ENCODE data around the gene PROSER2.

PROSER2 gene

DNA sequence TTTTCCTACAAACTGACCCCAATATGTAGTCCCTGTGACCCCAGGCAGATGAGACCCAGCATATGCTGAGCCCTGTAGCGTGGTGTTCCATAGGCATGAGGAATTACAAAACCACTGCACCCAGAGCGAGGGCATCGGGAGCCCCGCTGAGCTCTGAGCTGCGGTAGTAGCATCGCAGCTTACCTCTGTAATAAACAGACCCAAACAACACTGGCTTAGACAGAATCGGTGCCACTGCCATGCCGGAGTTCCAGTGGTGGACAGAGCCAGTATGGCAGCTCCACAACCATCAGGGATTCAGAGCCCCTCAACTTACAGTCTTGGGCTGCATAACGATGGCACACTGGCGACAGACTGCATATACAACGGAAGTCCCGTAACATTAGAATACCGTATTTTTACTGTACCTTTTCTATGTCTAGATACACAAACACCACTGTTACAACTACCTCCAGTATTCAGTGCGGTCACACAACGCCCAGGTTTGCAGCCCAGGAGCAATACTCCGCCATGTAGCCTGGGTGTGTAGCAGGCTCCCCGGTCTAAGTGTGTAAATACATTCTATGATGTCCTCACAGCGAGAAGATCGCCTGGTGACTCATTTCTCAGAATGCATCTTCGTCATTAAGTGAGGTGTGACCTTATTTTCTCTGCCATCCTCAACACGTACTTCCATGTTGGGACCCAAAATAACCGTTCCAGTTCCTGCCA, 68.8 kb downstream of the PROSER2 start:
- no peak for DNase-seq (ENCODE audit: low read depth)
- H3K4me3 ChIP-seq (ENCODE audit: low read depth, low read length) = no peak overlapping the region
- TF ChIP-seq, protein P1, sequence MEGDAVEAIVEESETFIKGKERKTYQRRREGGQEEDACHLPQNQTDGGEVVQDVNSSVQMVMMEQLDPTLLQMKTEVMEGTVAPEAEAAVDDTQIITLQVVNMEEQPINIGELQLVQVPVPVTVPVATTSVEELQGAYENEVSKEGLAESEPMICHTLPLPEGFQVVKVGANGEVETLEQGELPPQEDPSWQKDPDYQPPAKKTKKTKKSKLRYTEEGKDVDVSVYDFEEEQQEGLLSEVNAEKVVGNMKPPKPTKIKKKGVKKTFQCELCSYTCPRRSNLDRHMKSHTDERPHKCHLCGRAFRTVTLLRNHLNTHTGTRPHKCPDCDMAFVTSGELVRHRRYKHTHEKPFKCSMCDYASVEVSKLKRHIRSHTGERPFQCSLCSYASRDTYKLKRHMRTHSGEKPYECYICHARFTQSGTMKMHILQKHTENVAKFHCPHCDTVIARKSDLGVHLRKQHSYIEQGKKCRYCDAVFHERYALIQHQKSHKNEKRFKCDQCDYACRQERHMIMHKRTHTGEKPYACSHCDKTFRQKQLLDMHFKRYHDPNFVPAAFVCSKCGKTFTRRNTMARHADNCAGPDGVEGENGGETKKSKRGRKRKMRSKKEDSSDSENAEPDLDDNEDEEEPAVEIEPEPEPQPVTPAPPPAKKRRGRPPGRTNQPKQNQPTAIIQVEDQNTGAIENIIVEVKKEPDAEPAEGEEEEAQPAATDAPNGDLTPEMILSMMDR (IDR thresholded peaks at IDR 0.05; ENCODE audit: low read depth, low read length, missing control alignments) = no peak

GRCh38 chr10:11893749-11894278, 70.7 kb downstream of the PROSER2 start:
- DNase-seq (ENCODE audit: low read depth) = no peak
- H3K4me3 ChIP-seq (ENCODE audit: low read depth, low read length) = no peak overlapping the region
- TF ChIP-seq, protein P1 (IDR thresholded peaks at IDR 0.05; ENCODE audit: low read depth, low read length, missing control alignments) = no peak

- TF ChIP-seq, protein P1 (IDR thresholded peaks at IDR 0.05; ENCODE audit: low read depth, low read length, missing control alignments) = no peak
- H3K4me3 ChIP-seq (ENCODE audit: low read depth, low read length) = no peak overlapping the region
- no peak for DNase-seq (ENCODE audit: low read depth)
Observed at GRCh38 chr10:11894381-11895107, 71.4 kb downstream of the PROSER2 start.

DNA sequence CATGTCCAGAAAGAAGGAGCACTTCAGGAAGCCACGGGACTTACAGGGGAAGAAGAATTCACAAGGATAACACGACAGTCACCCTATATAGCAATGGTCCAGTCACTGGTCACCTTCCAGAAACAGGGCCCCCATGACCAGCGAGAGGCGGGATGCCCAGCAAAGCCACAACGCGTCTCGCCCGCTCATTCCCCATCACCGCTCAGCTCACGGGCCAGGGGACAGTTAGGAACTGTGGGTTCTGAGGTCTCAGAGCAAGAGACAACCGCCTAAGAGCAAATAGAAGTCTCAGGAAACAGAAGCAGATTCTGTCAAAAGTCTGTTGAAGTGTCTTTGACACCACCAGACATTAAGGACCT, 71.9 kb downstream of the PROSER2 start:
- TF ChIP-seq, protein P1 (IDR thresholded peaks at IDR 0.05; ENCODE audit: low read depth, low read length, missing control alignments) = no peak
- no peak for DNase-seq (ENCODE audit: low read depth)
- no peak overlapping the region for H3K4me3 ChIP-seq (ENCODE audit: low read depth, low read length)

DNA sequence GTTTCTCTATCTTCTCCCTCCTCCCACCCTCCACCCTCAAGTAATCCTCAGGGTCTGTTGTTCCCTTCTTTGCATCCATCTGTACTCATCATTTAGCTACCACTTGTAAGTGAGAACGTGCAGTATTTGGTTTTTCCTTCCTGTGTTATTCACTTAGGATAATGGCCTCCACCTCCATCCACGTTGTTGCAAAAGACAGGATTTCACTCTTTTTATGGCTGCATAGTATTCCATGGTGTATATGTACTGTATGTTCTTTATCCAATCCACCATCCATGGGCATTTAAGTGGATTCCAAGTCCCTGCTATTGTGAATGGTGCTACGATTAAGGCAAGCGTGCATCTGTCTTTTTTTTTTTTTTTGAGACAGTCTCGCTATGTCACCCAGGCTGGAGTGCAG, 72.4 kb downstream of the PROSER2 start:
- TF ChIP-seq, protein P1 (IDR thresholded peaks at IDR 0.05; ENCODE audit: low read depth, low read length, missing control alignments) = no peak
- H3K4me3 ChIP-seq (ENCODE audit: low read depth, low read length) = no peak overlapping the region
- no peak for DNase-seq (ENCODE audit: low read depth)

DNA sequence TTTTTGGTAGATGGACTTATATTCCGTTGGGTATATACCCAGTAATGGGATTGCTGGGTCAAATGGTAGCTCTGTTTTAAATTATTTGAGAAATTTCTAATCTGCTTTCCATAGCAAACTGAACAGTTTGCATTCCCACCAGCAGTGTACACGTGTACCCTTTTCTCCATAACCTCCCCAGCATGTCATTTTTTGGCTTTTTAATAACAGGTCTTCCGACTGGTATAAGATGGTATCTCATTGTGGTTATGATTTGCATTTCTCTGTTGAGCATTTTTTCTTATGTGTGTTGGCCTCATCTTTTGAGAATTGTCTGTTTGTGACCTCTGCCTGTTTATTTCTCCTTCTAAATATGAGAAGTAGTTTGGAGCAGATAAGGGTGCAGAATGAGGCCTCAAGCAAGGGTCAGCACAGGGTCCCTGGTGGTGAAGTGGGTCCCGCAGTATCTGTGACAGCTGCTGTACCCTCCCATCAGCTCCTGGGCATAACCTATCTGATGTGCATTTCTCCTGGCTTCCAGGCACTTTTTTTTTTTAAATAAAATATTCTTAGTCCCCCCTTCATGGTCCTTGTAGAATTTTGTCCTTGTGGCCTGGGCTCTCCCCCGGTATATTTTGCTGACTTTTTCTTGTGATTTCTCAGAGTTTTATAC, 73.5 kb downstream of the PROSER2 start:
- TF ChIP-seq, protein P1 (IDR thresholded peaks at IDR 0.05; ENCODE audit: low read depth, low read length, missing control alignments) = no peak
- DNase-seq (ENCODE audit: low read depth) = no peak

More for the DNA sequence above, 73.5 kb downstream of the PROSER2 start:
- no peak overlapping the region for H3K4me3 ChIP-seq (ENCODE audit: low read depth, low read length)
